MM.1S (cell line): Measurements from ENCODE around the gene ST6GALNAC2.

ENCODE experiments used
- CTCF ChIP-seq: fragments of 300-600 bp; sonication (generic); IDR thresholded peaks from 2 replicates; pipeline ENCODE4 v1.5.1; 2016; ENCODE audit warnings: antibody characterized with exemption, low read length, mixed read lengths
- EZH2 ChIP-seq: fragments of 300-600 bp; sonication (generic); optimal IDR thresholded peaks from 2 replicates; pipeline ENCODE3; 2017; ENCODE audit warnings: low read depth, mild to moderate bottlenecking, antibody characterized with exemption, low read length, mixed read lengths
- EZH2phosphoT487 ChIP-seq: fragments of 300-600 bp; sonication (generic); IDR thresholded peaks from 2 replicates; pipeline ENCODE4 v1.6.1; 2018; ENCODE audit warnings: antibody characterized with exemption, low read length

- TF ChIP-seq EZH2: no peak
- TF ChIP-seq CTCF: no peak
- TF ChIP-seq EZH2phosphoT487: no peak
Measured at GRCh38 chr17:76540381-76541300, 45.0 kb downstream of the ST6GALNAC2 start.
